Astrocyte (in vitro differentiated cells and primary cell): ENCODE measurements around the gene CIDEB. TPM values are rescaled to one million over a fixed set of nuclear protein-coding genes. Genes with fewer than 3 reads are reported as not detected.
A peak's percentile ranks its signal among the peaks of the same experiment; 100 is the strongest.

Experiments
- DNase-seq: peaks from one replicate; pipeline ENCODE4 v3.0.0-alpha.2; 2010; ENCODE audit warnings: low read depth
- FAIRE-seq: peaks from 2 replicates; lab custom pipeline; 2011; peaks lifted over from hg19 to GRCh38; lab: Jason Lieb, UNC
- H2AFZ ChIP-seq: 2 replicates; pipeline ENCODE4 v1.6.0; 2012; ENCODE audit warnings: low read depth, low read length, inconsistent platforms
- H3K27ac ChIP-seq: 2 replicates; pipeline ENCODE4 v1.5.1; 2011; ENCODE audit warnings: low read depth, low read length, inconsistent platforms
- H3K27me3 ChIP-seq: 2 replicates; pipeline ENCODE4 v1.6.0; 2011; ENCODE audit warnings: low read length, inconsistent platforms; ENCODE audit not compliant: insufficient read depth
- H3K36me3 ChIP-seq: 2 replicates; pipeline ENCODE4 v1.5.1; 2011; ENCODE audit warnings: low read length, inconsistent platforms; ENCODE audit not compliant: insufficient read depth
- H3K4me1 ChIP-seq: 2 replicates; pipeline ENCODE4 v1.5.1; 2011; ENCODE audit warnings: low read length, inconsistent platforms; ENCODE audit not compliant: insufficient read depth
- H3K4me2 ChIP-seq: 2 replicates; pipeline ENCODE4 v1.6.0; 2012; ENCODE audit warnings: low read length, inconsistent platforms
- H3K4me3 ChIP-seq: 2 replicates; pipeline ENCODE4 v1.5.1; 2011; ENCODE audit warnings: low read depth, mild to moderate bottlenecking, low read length, inconsistent platforms; ENCODE audit not compliant: insufficient read depth
- H3K79me2 ChIP-seq: 2 replicates; pipeline ENCODE4 v1.6.0; 2012; ENCODE audit warnings: mild to moderate bottlenecking, low read length, inconsistent platforms; ENCODE audit not compliant: insufficient read depth
- H3K9ac ChIP-seq: 2 replicates; pipeline ENCODE4 v1.6.0; 2012; ENCODE audit warnings: mild to moderate bottlenecking, low read length, inconsistent platforms
- H3K9me3 ChIP-seq: 2 replicates; pipeline ENCODE4 v1.5.1; 2012; ENCODE audit warnings: low read depth, mild to moderate bottlenecking, low read length, inconsistent platforms; ENCODE audit not compliant: insufficient read depth
- H4K20me1 ChIP-seq: 2 replicates; pipeline ENCODE4 v1.6.0; 2012; ENCODE audit warnings: low read length, inconsistent platforms; ENCODE audit not compliant: insufficient read depth
- H3K27ac Mint-ChIP-seq: one replicate; pipeline ENCODE4 v1.8.0; 2021; ENCODE audit warnings: mild to moderate bottlenecking, mixed read lengths; ENCODE audit not compliant: unreplicated experiment
- H3K27me3 Mint-ChIP-seq: one replicate; pipeline ENCODE4 v1.8.0; 2021; ENCODE audit warnings: low read depth, mixed read lengths; ENCODE audit not compliant: unreplicated experiment
- H3K36me3 Mint-ChIP-seq: one replicate; pipeline ENCODE4 v1.8.0; 2021; ENCODE audit warnings: low read depth, mixed read lengths; ENCODE audit not compliant: unreplicated experiment
- H3K4me1 Mint-ChIP-seq: one replicate; pipeline ENCODE4 v1.8.0; 2021; ENCODE audit warnings: low read depth, mixed read lengths; ENCODE audit not compliant: unreplicated experiment
- H3K4me3 Mint-ChIP-seq: one replicate; pipeline ENCODE4 v1.8.0; 2021; ENCODE audit warnings: mild to moderate bottlenecking, moderate library complexity, mixed read lengths; ENCODE audit not compliant: unreplicated experiment
- H3K9me3 Mint-ChIP-seq: one replicate; pipeline ENCODE4 v1.8.0; 2021; ENCODE audit warnings: mild to moderate bottlenecking, mixed read lengths; ENCODE audit not compliant: unreplicated experiment
- EZH2 ChIP-seq: IDR thresholded peaks from 2 replicates; pipeline ENCODE4 v1.6.1; 2012; ENCODE audit warnings: mild to moderate bottlenecking, low read length, inconsistent platforms; ENCODE audit not compliant: insufficient read depth
- total RNA-seq: library from RNA; stranded (reverse); gene quantifications from 2 replicates; pipeline ENCODE4 v1.2.1, GENCODE V29; 2021
- TF ChIP-seq, protein P1 (sequence below): IDR thresholded peaks from 2 replicates; pipeline ENCODE4 v1.5.1; 2011; ENCODE audit warnings: low read depth, mild to moderate bottlenecking, inconsistent platforms, low read length, moderate library complexity; ENCODE audit not compliant: insufficient read depth

The CIDEB gene
- total RNA-seq, 1 donor from 2014 or later = not detected

DNA sequence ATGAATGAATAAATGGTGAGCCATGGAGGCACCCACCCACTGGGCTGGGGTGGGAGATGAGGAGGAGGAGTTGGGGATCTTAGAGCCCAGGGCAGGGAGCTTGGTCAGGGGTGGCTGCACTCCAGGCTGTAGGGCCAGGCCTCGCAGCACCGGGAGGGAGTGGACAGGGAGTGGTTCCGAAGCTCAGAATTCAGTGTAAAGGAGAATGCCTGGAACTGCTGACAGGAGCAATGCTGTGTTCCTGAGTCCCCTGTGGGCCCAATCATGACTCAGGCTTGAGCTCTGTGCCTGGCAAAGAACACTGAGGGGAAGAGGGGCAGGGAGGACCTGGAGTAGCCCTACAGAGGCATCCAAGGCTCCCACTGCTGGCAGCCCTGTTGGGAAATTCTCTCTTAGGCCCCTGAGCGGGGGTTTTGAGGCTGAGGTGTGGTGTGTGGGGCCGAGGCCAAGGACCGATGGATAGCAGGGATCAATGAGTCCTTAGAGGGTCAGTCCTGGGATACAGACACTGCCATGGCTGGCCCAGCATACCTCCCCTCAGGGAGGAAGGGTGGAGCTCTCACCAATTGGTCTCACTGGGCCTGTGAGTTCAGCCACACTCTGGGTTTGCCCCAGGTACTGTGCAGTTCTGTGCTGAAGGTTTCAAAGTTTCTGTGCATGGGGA lies 26.8 kb downstream of the CIDEB start:
- H4K20me1 ChIP-seq = peaks cover 18% of the 10 kb centered on the region
- no peak overlapping the region for H3K4me3 ChIP-seq
- no peak overlapping the region for H2AFZ ChIP-seq
- Mint-ChIP-seq H3K27me3 (no peaks in the 10 kb centered on the region), H3K27ac (peak overlapping the region; percentile 84), H3K4me3 (peak overlapping the region; percentile 16), H3K9me3 (no peaks in the 10 kb centered on the region), H3K4me1 (peaks cover 12% of the 10 kb centered on the region), H3K36me3 (peaks cover 20% of the 10 kb centered on the region)
- H3K27ac ChIP-seq = no peak overlapping the region
- H3K4me1 ChIP-seq = no peaks in the 10 kb centered on the region
- no peak for TF ChIP-seq EZH2
- TF ChIP-seq, protein P1, sequence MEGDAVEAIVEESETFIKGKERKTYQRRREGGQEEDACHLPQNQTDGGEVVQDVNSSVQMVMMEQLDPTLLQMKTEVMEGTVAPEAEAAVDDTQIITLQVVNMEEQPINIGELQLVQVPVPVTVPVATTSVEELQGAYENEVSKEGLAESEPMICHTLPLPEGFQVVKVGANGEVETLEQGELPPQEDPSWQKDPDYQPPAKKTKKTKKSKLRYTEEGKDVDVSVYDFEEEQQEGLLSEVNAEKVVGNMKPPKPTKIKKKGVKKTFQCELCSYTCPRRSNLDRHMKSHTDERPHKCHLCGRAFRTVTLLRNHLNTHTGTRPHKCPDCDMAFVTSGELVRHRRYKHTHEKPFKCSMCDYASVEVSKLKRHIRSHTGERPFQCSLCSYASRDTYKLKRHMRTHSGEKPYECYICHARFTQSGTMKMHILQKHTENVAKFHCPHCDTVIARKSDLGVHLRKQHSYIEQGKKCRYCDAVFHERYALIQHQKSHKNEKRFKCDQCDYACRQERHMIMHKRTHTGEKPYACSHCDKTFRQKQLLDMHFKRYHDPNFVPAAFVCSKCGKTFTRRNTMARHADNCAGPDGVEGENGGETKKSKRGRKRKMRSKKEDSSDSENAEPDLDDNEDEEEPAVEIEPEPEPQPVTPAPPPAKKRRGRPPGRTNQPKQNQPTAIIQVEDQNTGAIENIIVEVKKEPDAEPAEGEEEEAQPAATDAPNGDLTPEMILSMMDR = no peak
- H3K79me2 ChIP-seq = no peaks in the 10 kb centered on the region
- no peaks in the 10 kb centered on the region for H3K27me3 ChIP-seq
- DNase-seq = no peak
- H3K9ac ChIP-seq = no peak overlapping the region
- no peaks in the 10 kb centered on the region for H3K36me3 ChIP-seq
- no peaks in the 10 kb centered on the region for H3K9me3 ChIP-seq
- H3K4me2 ChIP-seq = no peak overlapping the region
- no peak for FAIRE-seq

DNA sequence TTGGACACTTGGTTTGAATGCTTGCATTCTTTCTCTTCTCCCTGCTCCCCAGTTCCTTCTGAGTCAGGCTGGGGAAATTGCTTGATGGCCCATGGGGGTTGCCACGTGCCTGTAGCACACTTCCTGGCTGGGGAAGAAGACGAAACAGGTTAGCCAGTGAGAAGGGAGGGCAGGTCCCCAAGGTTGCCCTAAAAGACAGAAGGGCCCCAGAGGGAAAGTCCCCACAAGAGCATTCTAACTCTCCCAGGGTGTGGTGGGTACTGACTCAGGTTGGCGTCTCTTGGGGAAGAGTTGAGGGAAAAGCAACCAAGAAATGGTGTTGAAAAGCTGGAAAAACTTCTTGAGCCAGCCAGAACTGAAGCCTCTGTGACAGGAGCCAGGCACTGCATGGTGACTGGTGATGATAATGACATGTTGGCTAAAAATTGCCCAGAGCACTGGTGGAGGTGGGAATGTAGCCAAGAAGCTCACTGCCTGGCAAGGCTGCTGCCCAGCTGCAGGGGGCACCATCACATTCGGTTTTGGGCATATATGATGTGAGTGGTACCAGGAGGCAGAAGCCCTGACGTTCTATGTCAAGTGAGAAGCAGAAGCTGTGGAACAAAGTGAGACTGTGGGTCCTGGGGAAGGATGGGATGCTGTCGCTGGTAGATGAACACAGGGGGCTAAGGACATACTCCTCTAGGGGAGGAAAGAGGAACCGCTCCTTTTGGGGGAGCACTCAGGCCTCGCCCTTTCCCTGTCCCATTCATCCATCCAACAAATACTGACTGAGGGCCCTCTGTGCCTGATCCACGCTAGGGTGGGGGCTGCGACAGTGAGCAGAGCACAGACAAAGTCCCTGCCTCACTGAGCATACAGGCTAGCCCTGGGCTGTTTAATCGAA lies 28.2 kb downstream of the CIDEB start:
- no peaks in the 10 kb centered on the region for H3K9me3 ChIP-seq
- H3K9me3 Mint-ChIP-seq = no peaks in the 10 kb centered on the region
- peaks cover 7% of the 10 kb centered on the region for H3K4me1 Mint-ChIP-seq

More for the DNA sequence above, 28.2 kb downstream of the CIDEB start:
- FAIRE-seq (no peak), DNase-seq (no peak)
- H3K79me2 ChIP-seq = no peaks in the 10 kb centered on the region
- H3K4me3 Mint-ChIP-seq = no peak overlapping the region
- H3K4me3 ChIP-seq = no peak overlapping the region
- H3K27me3 ChIP-seq = no peaks in the 10 kb centered on the region
- peaks cover 19% of the 10 kb centered on the region for H3K36me3 Mint-ChIP-seq
- no peak overlapping the region for H2AFZ ChIP-seq
- H3K4me2 ChIP-seq = no peak overlapping the region
- no peaks in the 10 kb centered on the region for H3K27me3 Mint-ChIP-seq
- no peaks in the 10 kb centered on the region for H3K4me1 ChIP-seq
- no peak overlapping the region for H3K9ac ChIP-seq
- H3K36me3 ChIP-seq = no peaks in the 10 kb centered on the region
- TF ChIP-seq, protein P1 = no peak
- no peak for TF ChIP-seq EZH2
- H4K20me1 ChIP-seq = peaks cover 18% of the 10 kb centered on the region
- H3K27ac ChIP-seq = no peak overlapping the region
- no peak overlapping the region for H3K27ac Mint-ChIP-seq
